H1 (cell line): Measurements from ENCODE around the gene S100A11. TPM values are rescaled to one million over a fixed set of nuclear protein-coding genes. Genes with fewer than 3 reads are reported as not detected.

Experiments
- CTCF ChIA-PET: fragments of 300-600 bp; sonication (Branson Sonifier 250); formaldehyde crosslinking; loops from one replicate; lab custom pipeline; 2021; ENCODE audit not compliant: partially characterized antibody; lab: Charles Lee
- POLR2A ChIA-PET: fragments of 300-600 bp; sonication (Branson Sonifier 250); formaldehyde crosslinking; loops from one replicate; lab custom pipeline; 2021; ENCODE audit warnings: inconsistent platforms; ENCODE audit not compliant: partially characterized antibody; lab: Charles Lee
- DNase-seq, 2 experiments: peaks; one replicate each; pipeline versions ENCODE4 v3.0.0 to v3.0.0-alpha.2; 2010 to 2022; ENCODE audit warnings: low spot score in 2 of 2, low read depth in 1 of 2, mixed read lengths in 1 of 2
- FAIRE-seq: peaks from 2 replicates; lab custom pipeline; 2011; peaks lifted over from hg19 to GRCh38; lab: Jason Lieb, UNC
- H2AFZ ChIP-seq: 2 replicates; pipeline ENCODE4 v1.8.1; 2012; ENCODE audit warnings: low read length, inconsistent platforms
- H2AK5ac ChIP-seq: 2 replicates; pipeline ENCODE4 v1.6.1; 2013; ENCODE audit warnings: low read depth, low read length
- H2BK120ac ChIP-seq: replicated peaks from 2 replicates; pipeline ENCODE3; 2013; ENCODE audit warnings: low read depth, low read length, inconsistent platforms
- H2BK12ac ChIP-seq: 2 replicates; pipeline ENCODE4 v1.6.1; 2013; ENCODE audit warnings: low read depth, low read length
- H2BK15ac ChIP-seq: 2 replicates; pipeline ENCODE4 v1.6.1; 2013; ENCODE audit warnings: low read length
- H2BK20ac ChIP-seq: 2 replicates; pipeline ENCODE4 v1.6.1; 2013; ENCODE audit warnings: low read length
- H2BK5ac ChIP-seq: 2 replicates; pipeline ENCODE4 v1.6.1; 2013; ENCODE audit warnings: low read depth, low read length
- H3K14ac ChIP-seq: 2 replicates; pipeline ENCODE4 v1.6.1; 2013; ENCODE audit warnings: inconsistent platforms; ENCODE audit not compliant: insufficient read length
- H3K18ac ChIP-seq: 2 replicates; pipeline ENCODE4 v1.6.1; 2013; ENCODE audit warnings: low read length; ENCODE audit errors: extremely low read depth
- H3K23ac ChIP-seq: 2 replicates; pipeline ENCODE4 v1.6.1; 2013; ENCODE audit warnings: inconsistent platforms; ENCODE audit not compliant: insufficient read length
- H3K23me2 ChIP-seq: 2 replicates; pipeline ENCODE4 v1.6.1; 2013; ENCODE audit warnings: low read depth, low read length
- H3K27ac ChIP-seq: 2 replicates; pipeline ENCODE4 v1.6.1; 2011; ENCODE audit warnings: low read depth, low read length, inconsistent platforms
- H3K27me3 ChIP-seq, 4 experiments: replicated peaks in 1 of 4; 1 replicate in 1 of 4; 2 replicates in 3 of 4; pipeline versions ENCODE4 v1.6.1 to v1.8.1; 2011 to 2013; ENCODE audit warnings: low read length in 3 of 4, mild to moderate bottlenecking in 3 of 4, inconsistent platforms in 2 of 4, mixed read lengths in 2 of 4, moderate library complexity in 1 of 4; ENCODE audit not compliant: control insufficient read depth in 3 of 4, insufficient read depth in 3 of 4; ENCODE audit errors: extremely low read depth in 1 of 4
- H3K36me3 ChIP-seq, 4 experiments: 2 replicates each; pipeline versions ENCODE4 v1.6.1 to v1.8.1; 2011 to 2013; ENCODE audit warnings: mild to moderate bottlenecking in 4 of 4, low read length in 3 of 4, moderate library complexity in 2 of 4, control low read depth in 1 of 4, inconsistent platforms in 1 of 4; ENCODE audit not compliant: insufficient read depth in 4 of 4, control insufficient read depth in 2 of 4
- H3K4ac ChIP-seq: replicated peaks from 2 replicates; pipeline ENCODE3; 2013; ENCODE audit warnings: low read length, low read depth, mixed read lengths, inconsistent platforms; ENCODE audit not compliant: insufficient read length
- H3K4me1 ChIP-seq, 4 experiments: replicated peaks in 1 of 4; 1 replicate in 1 of 4; 2 replicates in 3 of 4; pipeline versions ENCODE4 v1.6.1 to v1.8.1; 2011 to 2013; ENCODE audit warnings: low read length in 3 of 4, inconsistent platforms in 2 of 4, mixed read lengths in 1 of 4; ENCODE audit not compliant: insufficient read depth in 4 of 4, control insufficient read depth in 3 of 4
- H3K4me2 ChIP-seq, 2 experiments: 2 replicates each; pipeline versions ENCODE4 v1.6.1 to v1.8.1; 2011 to 2013; ENCODE audit warnings: low read depth in 2 of 2, low read length in 2 of 2, control low read depth in 1 of 2, inconsistent platforms in 1 of 2, mild to moderate bottlenecking in 1 of 2; ENCODE audit not compliant: insufficient read depth in 1 of 2
- H3K4me3 ChIP-seq, 4 experiments: fragments of 200-600, 300-600 bp in 1 of 4; sonication (generic), shearing (Covaris generic), sonication (Bioruptor Twin) in 1 of 4; 2 replicates each; pipeline versions ENCODE4 v1.5.1 to v1.8.1; 2011 to 2016; ENCODE audit warnings: low read length in 4 of 4, low read depth in 3 of 4, control low read depth in 2 of 4, inconsistent platforms in 2 of 4, mild to moderate bottlenecking in 2 of 4, mixed read lengths in 1 of 4, moderate library complexity in 1 of 4; ENCODE audit not compliant: insufficient read depth in 2 of 4; ENCODE audit errors: extremely low read depth in 1 of 4
- H3K56ac ChIP-seq: replicated peaks from 2 replicates; pipeline ENCODE3; 2013; ENCODE audit warnings: low read depth, mild to moderate bottlenecking, mixed read lengths, low read length, inconsistent platforms; ENCODE audit not compliant: insufficient read length
- H3K79me1 ChIP-seq: 2 replicates; pipeline ENCODE4 v1.6.1; 2013; ENCODE audit warnings: low read depth, low read length, control low read depth
- H3K79me2 ChIP-seq, 2 experiments: 2 replicates each; pipeline versions ENCODE4 v1.6.1 to v1.8.1; 2012 to 2013; ENCODE audit warnings: low read length in 2 of 2, mild to moderate bottlenecking in 2 of 2, inconsistent platforms in 1 of 2; ENCODE audit not compliant: insufficient read depth in 2 of 2, control insufficient read depth in 1 of 2
- H3K9ac ChIP-seq, 4 experiments: replicated peaks in 1 of 4; 1 replicate in 1 of 4; 2 replicates in 3 of 4; pipeline versions ENCODE4 v1.6.1 to v1.8.1; 2011 to 2013; ENCODE audit warnings: low read depth in 3 of 4, low read length in 3 of 4, control low read depth in 2 of 4, mild to moderate bottlenecking in 2 of 4, moderate library complexity in 2 of 4, inconsistent platforms in 1 of 4; ENCODE audit errors: extremely low read depth in 1 of 4
- H3K9me3 ChIP-seq, 2 experiments: 2 replicates each; pipeline versions ENCODE4 v1.6.1 to v1.8.1; 2012 to 2013; ENCODE audit warnings: mild to moderate bottlenecking in 2 of 2, moderate library complexity in 2 of 2, control low read depth in 1 of 2, inconsistent platforms in 1 of 2, low read depth in 1 of 2, low read length in 1 of 2, mixed read lengths in 1 of 2; ENCODE audit not compliant: insufficient read depth in 2 of 2
- H4K20me1 ChIP-seq, 2 experiments: replicated peaks in 1 of 2; 2 replicates each; pipeline versions ENCODE3 to v1.8.1; 2011 to 2013; ENCODE audit warnings: inconsistent platforms in 2 of 2, low read length in 2 of 2, mild to moderate bottlenecking in 1 of 2; ENCODE audit not compliant: insufficient read depth in 2 of 2, control insufficient read depth in 1 of 2
- H4K5ac ChIP-seq: 2 replicates; pipeline ENCODE4 v1.6.1; 2013; ENCODE audit warnings: low read length, low read depth, mixed read lengths, inconsistent platforms; ENCODE audit not compliant: insufficient read length
- H4K8ac ChIP-seq: 2 replicates; pipeline ENCODE4 v1.8.0; 2013; ENCODE audit warnings: mild to moderate bottlenecking, moderate library complexity, low read length, inconsistent platforms; ENCODE audit not compliant: insufficient read depth; ENCODE audit errors: extremely low read depth
- H4K91ac ChIP-seq: replicated peaks from 2 replicates; pipeline ENCODE3; 2013; ENCODE audit warnings: low read length, mixed read lengths, inconsistent platforms; ENCODE audit not compliant: insufficient read length
- ASH2L ChIP-seq: fragments of 200-600, 300-600 bp; sonication (generic); IDR thresholded peaks from one replicate; pipeline ENCODE4 v1.7.1; 2017; ENCODE audit warnings: low read length
- CREB1 ChIP-seq: IDR thresholded peaks from 2 replicates; pipeline ENCODE4 v1.6.1; 2012; ENCODE audit warnings: inconsistent platforms
- E2F6 ChIP-seq: IDR thresholded peaks from 2 replicates; pipeline ENCODE4 v1.6.1; 2012; ENCODE audit warnings: inconsistent platforms
- HDAC2 ChIP-seq, 2 experiments: fragments of 300-600 bp in 1 of 2; sonication (generic) in 1 of 2; IDR thresholded peaks; 2 replicates each; pipeline ENCODE4 v1.6.1; 2011 to 2012; ENCODE audit warnings: low read depth in 2 of 2, low read length in 2 of 2, mild to moderate bottlenecking in 2 of 2, moderate library complexity in 2 of 2, borderline replicate concordance in 1 of 2, inconsistent platforms in 1 of 2
- JUND ChIP-seq: IDR thresholded peaks from 2 replicates; pipeline ENCODE4 v1.6.1; 2011; ENCODE audit warnings: mild to moderate bottlenecking, improper control_type of control experiment, low read length
- POLR2A ChIP-seq, 2 experiments: IDR thresholded peaks; 1 replicate in 1 of 2; 2 replicates in 1 of 2; pipeline ENCODE4 v1.6.1; 2011; ENCODE audit warnings: low read depth in 2 of 2, low read length in 2 of 2, mild to moderate bottlenecking in 2 of 2; ENCODE audit errors: control extremely low read depth in 1 of 2
- RNF2 ChIP-seq: fragments of 200-900, 300-1000 bp; sonication (generic); IDR thresholded peaks from 2 replicates; pipeline ENCODE4 v1.7.1; 2016; ENCODE audit warnings: borderline replicate concordance, low read depth, mild to moderate bottlenecking, antibody characterized with exemption, low read length; ENCODE audit not compliant: poor library complexity, severe bottlenecking; ENCODE audit errors: missing control alignments
- SIN3A ChIP-seq, 2 experiments: IDR thresholded peaks in 1 of 2; conservative IDR thresholded peaks in 1 of 2; 2 replicates each; pipeline ENCODE4 v1.6.1; 2011 to 2012; ENCODE audit warnings: low read length in 2 of 2, improper control_type of control experiment in 1 of 2, low read depth in 1 of 2, mild to moderate bottlenecking in 1 of 2
- TBP ChIP-seq: IDR thresholded peaks from 2 replicates; pipeline ENCODE4 v1.6.1; 2011; ENCODE audit warnings: low read depth, low read length, improper control_type of control experiment
- WGBS, 2 experiments: shearing (Covaris generic) in 1 of 2; methylation state at CpG; one replicate each; pipeline versions ENCODE4 v1.1.6 to v1.1.7; 2013 to 2015; ENCODE audit warnings: low lambda C conversion rate in 2 of 2, mixed read lengths in 2 of 2, inconsistent platforms in 1 of 2, low coverage in 1 of 2, missing lambda C conversion rate in 1 of 2; ENCODE audit not compliant: insufficient replicate concordance in 2 of 2, insufficient coverage in 1 of 2, insufficient read length in 1 of 2; ENCODE audit errors: extremely low coverage in 1 of 2, missing lambda C conversion rate in 1 of 2; 5-methylcytosine and 5-hydroxymethylcytosine counted together
- polyA plus RNA-seq, 7 experiments: library from polyadenylated mRNA; depleted of rRNA in 3 of 7; stranded (reverse) in 5 of 7; unstranded in 2 of 7; fragments of >200 nt in 5 of 7; fragments of 200-250 nt in 2 of 7; gene quantifications; 1 replicate in 5 of 7; 2 replicates in 1 of 7; 4 replicates in 1 of 7; pipeline versions ENCODE4 v1.2.1 to v1.2.3, GENCODE V29; 2011 to 2013; ENCODE audit warnings: missing spikeins in 2 of 7, mixed read lengths in 2 of 7
- total RNA-seq: library from RNA; stranded (reverse); fragmentation: NEBNext Ultra II Directional; extraction: Animal tissue kit (Norgen Biotek cat#: 25700); gene quantifications from 2 replicates; pipeline ENCODE4 v1.2.1, GENCODE V29; 2021

Gene S100A11
- total and polyA plus RNA-seq, 2 of the 8 experiments (the other 6 are each of a cell fraction or from before 2014, with no cell fraction given), result 120 to 343 TPM

- H3K79me2 ChIP-seq, result peaks cover 2 to 45% of the 10 kb centered on the region in 2 experiments; a peak in 3 of 4 replicates
- peak overlapping the region; percentile 92; the same call in 1 of the 2 replicates for H2BK20ac ChIP-seq
- H3K9ac ChIP-seq, result peak overlapping the region in 3 of 4 experiments; percentile 67 to 88 (median 68); a peak in 6 of 7 replicates
- H3K79me1 ChIP-seq, result peaks cover 6% of the 10 kb centered on the region
- H2BK120ac ChIP-seq, result no peak overlapping the region
- H2BK15ac ChIP-seq, result peak overlapping the region; percentile 65
- peaks cover 14% of the 10 kb centered on the region for H3K23me2 ChIP-seq
- H4K5ac ChIP-seq, result peak overlapping the region; percentile 47
- peak overlapping the region; percentile 66; the same call in 1 of the 2 replicates for H2AFZ ChIP-seq
- no peak for FAIRE-seq
- peak overlapping the region; percentile 69 to 90 (median 76) for H3K4me3 ChIP-seq
- no peak overlapping the region for H3K14ac ChIP-seq
- peak overlapping the region; percentile 22; the same call in 1 of the 2 replicates for H3K27ac ChIP-seq
- peaks cover 0 to 13% (median 6%) of the 10 kb centered on the region in 4 experiments; a peak in 4 of 7 replicates for H3K27me3 ChIP-seq
- H4K91ac ChIP-seq, result peak overlapping the region; percentile 96
- H2AK5ac ChIP-seq, result peak overlapping the region; percentile 24
- peak overlapping the region; percentile 27 for H3K56ac ChIP-seq
- H3K4ac ChIP-seq, result peak overlapping the region; percentile 3
- H4K8ac ChIP-seq, result peak overlapping the region; percentile 94; the same call in 1 of the 2 replicates
- H4K20me1 ChIP-seq, result peaks cover 0 to 3% of the 10 kb centered on the region in 2 experiments
- H3K9me3 ChIP-seq, result no peaks in the 10 kb centered on the region
- WGBS, 2 experiments, result 9% methylated on average over 21 of the region's 21 CpGs; no CpG with 5 or more reads in 1 of the 2 experiments
- peak overlapping the region; percentile 98 for H3K18ac ChIP-seq
- CTCF ChIA-PET, result interaction anchor here (0.6 to 31.0 kb wide), 6 partner anchors 9 to 104 kb away, joined by 3 to 553 read pairs (median 16); no protein-coding TSS in a partner anchor
- DNase-seq, result peak; percentile 75 to 77
- H2BK12ac ChIP-seq, result peak overlapping the region; percentile 96
- peak overlapping the region; percentile 75 for H2BK5ac ChIP-seq
- peaks cover 3 to 27% (median 12%) of the 10 kb centered on the region in 4 experiments for H3K4me1 ChIP-seq
- no peaks in the 10 kb centered on the region for H3K36me3 ChIP-seq
- H3K4me2 ChIP-seq, result peak overlapping the region; percentile 87 to 96
- POLR2A ChIA-PET, result interaction anchor here (0.8 to 2.4 kb wide), 8 partner anchors 10 to 153 kb away, joined by 3 to 12 read pairs (median 4); partner anchors contain the start of genes C2CD4D and THEM4
- H3K23ac ChIP-seq, result no peak overlapping the region
- TF ChIP-seq ASH2L (no peak), RNF2 (peak; percentile 43), TBP (0 out of 2 replicates have a peak, but pooled peaks have one; percentile 32), SIN3A (conservative IDR thresholded peaks at IDR 0.05 in 1 of 2, IDR thresholded peaks at IDR 0.05 in 1 of 2; ENCODE audit: low read depth in 1 of 2, low read length in 2 of 2) (0 out of 4 replicates have a peak, but pooled peaks of 1 of the 2 experiments have one; percentile 33), CREB1 (no peak), HDAC2 (IDR thresholded peaks at IDR 0.05; ENCODE audit: borderline replicate concordance in 1 of 2, low read depth in 2 of 2, low read length in 2 of 2) (no peak), POLR2A (IDR thresholded peaks at IDR 0.05; ENCODE audit: control extremely low read depth in 1 of 2, low read depth in 2 of 2, low read length in 2 of 2) (peak in 1 of 2 experiments; percentile 41; a peak in 1 of 3 replicates), JUND (peak; percentile 46; the same call in 1 of the 2 replicates), E2F6 (peak; percentile 44; the same call in 1 of the 2 replicates)
These were observed 44.3 kb downstream of the S100A11 start for GRCh38 chr1:151992303-151993083.
